K562 (cell line): ENCODE measurements around the gene MLLT3. TPM values are rescaled to one million over a fixed set of nuclear protein-coding genes. Genes with fewer than 3 reads are reported as not detected.

Source experiments
- ATAC-seq: fragments of 200-7000 bp; cut with Tn5 transposase; 3 replicates; pipeline ENCODE4 v1.9.1; 2020; ENCODE audit warnings: moderate library complexity
- BruUV-seq: library from RNA; stranded (reverse); fragments of 400-500 nt; replicated peaks from 2 replicates; lab custom pipeline; 2021; lab: Mats Ljungman, UMichigan
- CTCF ChIA-PET: fragments of 300-600 bp; formaldehyde crosslinking; extraction: SDS; loops from one replicate; lab custom pipeline; 2021; ENCODE audit warnings: low intra/inter-chr PET ratio; lab: Yijun Ruan, JAX
- POLR2A ChIA-PET: fragments of 300-600, 350-650 bp; sonication (Branson Sonifier 250); formaldehyde crosslinking; extraction: SDS; loops from one replicate; lab custom pipeline; 2021; ENCODE audit warnings: antibody characterized with exemption, inconsistent platforms; lab: Yijun Ruan, JAX
- DNase-seq, 4 experiments: peaks; one replicate each; pipeline versions ENCODE4 v3.0.0 to v3.0.0-alpha.2; 2011 to 2018; ENCODE audit warnings: low spot score in 3 of 4, mixed read lengths in 3 of 4; ENCODE audit errors: extremely low read depth in 1 of 4
- FAIRE-seq: peaks from 2 replicates; lab custom pipeline; 2011; peaks lifted over from hg19 to GRCh38; lab: Jason Lieb, UNC
- H2AFZ ChIP-seq: 2 replicates; pipeline ENCODE4 v1.6.0; 2011; ENCODE audit warnings: low read depth, low read length, control low read depth, inconsistent platforms
- H3K27ac ChIP-seq: fragments of 200-600 bp; 3 replicates; pipeline ENCODE4 v1.8.0; 2011; ENCODE audit warnings: low read depth, mild to moderate bottlenecking, control low read depth, inconsistent platforms, low read length, moderate library complexity, mixed read lengths; ENCODE audit errors: extremely low read depth
- H3K27me3 ChIP-seq, 2 experiments: fragments of 300-600 bp in 1 of 2; 2 replicates in 1 of 2; 3 replicates in 1 of 2; pipeline versions ENCODE4 v1.6.0 to v1.8.0; 2011; ENCODE audit warnings: inconsistent platforms in 2 of 2, low read length in 2 of 2, mild to moderate bottlenecking in 1 of 2, mixed read lengths in 1 of 2, moderate library complexity in 1 of 2; ENCODE audit not compliant: control insufficient read depth in 2 of 2, insufficient read depth in 2 of 2
- H3K36me3 ChIP-seq: fragments of 300-600 bp; 3 replicates; pipeline ENCODE4 v1.8.0; 2011; ENCODE audit warnings: mild to moderate bottlenecking, low read length, inconsistent platforms; ENCODE audit not compliant: control insufficient read depth, insufficient read depth
- H3K4me1 ChIP-seq, 2 experiments: fragments of 200-600 bp in 1 of 2; replicated peaks in 1 of 2; 2 replicates in 1 of 2; 3 replicates in 1 of 2; pipeline versions ENCODE4 v1.5.1 to v1.8.0; 2011; ENCODE audit warnings: inconsistent platforms in 2 of 2, low read length in 2 of 2, mild to moderate bottlenecking in 1 of 2, mixed read lengths in 1 of 2, moderate library complexity in 1 of 2; ENCODE audit not compliant: control insufficient read depth in 2 of 2, insufficient read depth in 2 of 2
- H3K4me2 ChIP-seq: 2 replicates; pipeline ENCODE4 v1.6.1; 2011; ENCODE audit warnings: low read length, control low read depth, inconsistent platforms, mixed read lengths; ENCODE audit not compliant: insufficient read depth
- H3K4me3 ChIP-seq: fragments of 200-600 bp; sonication (generic), shearing (Covaris generic); 2 replicates; pipeline ENCODE4 v1.5.1; 2016; ENCODE audit warnings: control low read depth, inconsistent platforms
- H3K79me2 ChIP-seq: fragments of 200-600 bp; 3 replicates; pipeline ENCODE4 v1.8.0; 2011; ENCODE audit warnings: low read length, inconsistent platforms; ENCODE audit not compliant: control insufficient read depth, insufficient read depth
- H3K9ac ChIP-seq, 2 experiments: 2 replicates each; pipeline versions ENCODE4 v1.6.0 to v1.6.1; 2011; ENCODE audit warnings: low read depth in 2 of 2, low read length in 2 of 2, control low read depth in 1 of 2, inconsistent platforms in 1 of 2, mild to moderate bottlenecking in 1 of 2, mixed read lengths in 1 of 2; ENCODE audit not compliant: insufficient read depth in 1 of 2
- H3K9me1 ChIP-seq: one replicate; pipeline ENCODE4 v1.6.0; 2011; ENCODE audit warnings: inconsistent platforms, mild to moderate bottlenecking, low read length, moderate library complexity; ENCODE audit not compliant: control insufficient read depth, insufficient read depth
- H3K9me3 ChIP-seq: replicated peaks from 2 replicates; pipeline ENCODE4 v1.5.1; 2011; ENCODE audit warnings: low read depth, low read length, inconsistent platforms; ENCODE audit not compliant: control insufficient read depth, insufficient read depth
- H4K20me1 ChIP-seq: replicated peaks from 2 replicates; pipeline ENCODE4 v1.6.1; 2011; ENCODE audit warnings: low read length, inconsistent platforms, mixed read lengths; ENCODE audit not compliant: control insufficient read depth, insufficient read depth
- C11orf30 ChIP-seq: fragments of 450-650 bp; IDR thresholded peaks from 2 replicates; pipeline ENCODE4 v1.6.1; 2016; ENCODE audit warnings: low read depth, mild to moderate bottlenecking
- E2F1 ChIP-seq: sonication (generic); formaldehyde crosslinking; IDR thresholded peaks from 2 replicates; pipeline ENCODE4 v1.8.1; 2023; ENCODE audit warnings: mild to moderate bottlenecking, missing genetic modification reagents, moderate library complexity
- FOXM1 ChIP-seq, 2 experiments: fragments of 450-650 bp in 1 of 2; sonication (generic) in 1 of 2; formaldehyde crosslinking in 1 of 2; IDR thresholded peaks; 2 replicates each; pipeline versions ENCODE4 v1.6.1 to v1.9.0; 2017 to 2022; ENCODE audit warnings: low read depth in 2 of 2, mild to moderate bottlenecking in 2 of 2, missing genetic modification reagents in 1 of 2, moderate library complexity in 1 of 2
- HDAC3 ChIP-seq: fragments of 450-650 bp; IDR thresholded peaks from 2 replicates; pipeline ENCODE4 v1.6.1; 2018; ENCODE audit warnings: borderline replicate concordance, mild to moderate bottlenecking, moderate library complexity; ENCODE audit not compliant: partially characterized antibody
- NFRKB ChIP-seq: fragments of 450-650 bp; IDR thresholded peaks from 2 replicates; pipeline ENCODE4 v1.6.1; 2016; ENCODE audit warnings: low read depth
- NR3C1 ChIP-seq: sonication (generic); formaldehyde crosslinking; IDR thresholded peaks from 2 replicates; pipeline ENCODE4 v1.8.1; 2022; ENCODE audit warnings: missing genetic modification reagents
- PHB2 ChIP-seq: fragments of 450-650 bp; IDR thresholded peaks from 2 replicates; pipeline ENCODE4 v1.6.1; 2017; ENCODE audit warnings: low read depth
- SUPT5H ChIP-seq: fragments of 450-650 bp; IDR thresholded peaks from 2 replicates; pipeline ENCODE4 v1.6.1; 2016
- TEAD1 ChIP-seq, 2 experiments: fragments of 450-650 bp in 1 of 2; sonication (generic) in 1 of 2; formaldehyde crosslinking; IDR thresholded peaks; 2 replicates each; pipeline versions ENCODE4 v1.4.0 to v1.8.0; 2020 to 2022; ENCODE audit warnings: mild to moderate bottlenecking in 2 of 2, missing genetic modification reagents in 1 of 2
- ZEB2 ChIP-seq: fragments of 450-650 bp; IDR thresholded peaks from 2 replicates; pipeline ENCODE4 v1.6.1; 2016
- ZKSCAN8 ChIP-seq: fragments of 200-800 bp; sonication (Bioruptor generic); IDR thresholded peaks from 2 replicates; pipeline ENCODE4 v1.6.1; 2016; ENCODE audit warnings: missing genetic modification characterization, missing compliant biosample characterization
- ZNF121 ChIP-seq: sonication (generic); formaldehyde crosslinking; conservative IDR thresholded peaks from 2 replicates; pipeline ENCODE4 v1.8.0; 2022; ENCODE audit warnings: missing genetic modification reagents
- ZNF282 ChIP-seq: sonication (generic); formaldehyde crosslinking; IDR thresholded peaks from 2 replicates; pipeline ENCODE4 v1.8.1; 2023; ENCODE audit warnings: missing genetic modification reagents
- ZNF384 ChIP-seq: IDR thresholded peaks from 2 replicates; pipeline ENCODE4 v1.6.1; 2012; ENCODE audit warnings: low read depth, low read length, improper control_type of control experiment
- ZNF408 ChIP-seq: fragments of 250-450 bp; sonication (Bioruptor Pico); IDR thresholded peaks from 2 replicates; pipeline ENCODE4 v1.4.0; 2020; ENCODE audit warnings: low read depth, mild to moderate bottlenecking, moderate library complexity
- ZNF644 ChIP-seq: fragments of 200-800 bp; sonication (Bioruptor generic); IDR thresholded peaks from 2 replicates; pipeline ENCODE4 v1.6.1; 2016; ENCODE audit warnings: low read depth, missing genetic modification characterization, missing compliant biosample characterization
- WGBS: fragments of 100-300 bp; shearing (Covaris generic); methylation state at CpG from one replicate; pipeline ENCODE4 v1.1.6; 2016; ENCODE audit warnings: low coverage, mixed read lengths; ENCODE audit not compliant: insufficient coverage; ENCODE audit errors: missing lambda C conversion rate; 5-methylcytosine and 5-hydroxymethylcytosine counted together
- in situ Hi-C: fragments of 300-500 bp; cut with MboI; formaldehyde crosslinking; loops from 4 replicates; pipeline ENCODE4 v1.15.0; 2018; ENCODE audit warnings: inconsistent platforms, mixed read lengths
- intact Hi-C: fragments of 100-400 bp; cut with micrococcal nuclease; formaldehyde crosslinking; loops from 2 replicates; pipeline ENCODE4 v1.14.2; 2022
- polyA plus RNA-seq, 8 experiments: library from polyadenylated mRNA; depleted of rRNA in 4 of 8; stranded (reverse) in 5 of 8; unstranded in 3 of 8; fragments of >200 nt; fragmentation: Nextera tagmentation in 2 of 8; fragmentation: Illumina TruSeq in 1 of 8; extraction: Ambion mirVana in 2 of 8; extraction: Trizol in 1 of 8; gene quantifications; 2 replicates each; pipeline versions ENCODE4 v1.2.1 to v1.2.3, GENCODE V29; 2011 to 2014; ENCODE audit warnings: inconsistent platforms in 1 of 8, missing spikeins in 1 of 8
- total RNA-seq, 7 experiments: library from RNA; depleted of rRNA in 6 of 7; stranded (reverse); fragments of >200 nt in 6 of 7; fragmentation: Illumina TruSeq in 2 of 7; extraction: Trizol in 2 of 7; gene quantifications; 2 replicates each; pipeline versions ENCODE4 v1.2.1 to v1.2.3, GENCODE V29; 2011 to 2021; ENCODE audit warnings: low replicate concordance in 1 of 7
- TF ChIP-seq, protein P1 (sequence below), 2 experiments: IDR thresholded peaks in 1 of 2; conservative IDR thresholded peaks in 1 of 2; 2 replicates each; pipeline ENCODE4 v1.6.1; 2016; ENCODE audit warnings: low read depth in 2 of 2, mild to moderate bottlenecking in 1 of 2, missing compliant biosample characterization in 1 of 2, missing genetic modification characterization in 1 of 2, moderate library complexity in 1 of 2
- TF ChIP-seq, protein P2 (sequence below): fragments of 450-650 bp; IDR thresholded peaks from 2 replicates; pipeline ENCODE4 v1.6.1; 2016; ENCODE audit warnings: low read depth, mild to moderate bottlenecking, moderate library complexity

MLLT3 gene
- total and polyA plus RNA-seq, 9 of the 15 experiments (the other 6 are each of a cell fraction or from before 2014, with no cell fraction given): 0.07 to 0.42 (median 0.22) TPM; not detected in 4

DNA sequence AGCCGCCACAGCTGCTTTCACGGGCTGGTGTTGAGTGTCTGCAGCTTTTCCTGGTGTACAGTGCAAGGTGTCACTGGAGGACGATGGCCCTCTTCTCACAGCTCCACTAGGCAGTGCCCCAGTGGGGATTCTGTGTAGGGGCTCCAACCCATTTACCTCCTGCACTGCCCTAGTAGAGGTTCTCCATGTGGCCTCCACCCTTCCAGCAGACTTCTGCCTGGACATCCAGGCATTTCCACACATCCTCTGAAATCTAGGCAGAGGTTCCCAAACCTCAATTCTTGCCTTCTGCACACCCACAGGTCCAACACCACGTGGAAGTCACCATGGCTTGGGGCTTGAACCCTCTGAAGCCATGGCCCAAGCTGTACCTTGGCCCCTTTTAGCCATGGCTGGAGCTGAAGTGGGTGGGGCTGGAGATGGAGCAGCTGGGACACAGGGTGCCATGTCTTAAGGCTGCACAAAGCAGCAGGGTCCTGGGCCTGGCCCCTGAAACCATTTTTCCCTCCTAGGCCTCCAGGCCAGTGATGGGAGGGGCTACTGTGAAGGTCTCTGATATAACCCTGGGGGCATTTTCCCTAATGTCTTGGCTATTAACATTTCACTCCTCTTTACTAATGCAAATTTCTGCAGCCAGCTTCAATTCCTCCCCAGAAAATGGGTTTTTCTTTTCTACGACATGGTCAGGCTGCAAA, 82.0 kb downstream of the MLLT3 start:
- 0% methylated on average over 3 of the region's 5 CpGs for WGBS
- no TSS peak for BruUV-seq
- no peak for DNase-seq
- ChIA-PET POLR2A (no interaction called here), CTCF (no interaction called here)
- H3K4me1 ChIP-seq: no peaks in the 10 kb centered on the region
- no peak overlapping the region for H3K4me3 ChIP-seq
- no peak for FAIRE-seq
- H3K9me1 ChIP-seq: no peaks in the 10 kb centered on the region
- intact Hi-C loops: no loop called here
- no peak overlapping the region for H3K9ac ChIP-seq
- no peak overlapping the region for H3K27ac ChIP-seq
- no peak for ATAC-seq
- no peaks in the 10 kb centered on the region for H3K9me3 ChIP-seq
- H2AFZ ChIP-seq: no peak overlapping the region
- in situ Hi-C loops: no loop called here
- H3K79me2 ChIP-seq: no peaks in the 10 kb centered on the region
- no peaks in the 10 kb centered on the region for H3K27me3 ChIP-seq
- H3K36me3 ChIP-seq: no peaks in the 10 kb centered on the region
- no peak overlapping the region for H3K4me2 ChIP-seq
- no peaks in the 10 kb centered on the region for H4K20me1 ChIP-seq
- TF ChIP-seq ZNF384 (no peak), SUPT5H (no peak), NFRKB (no peak), ZNF121 (CRISPR knock-in tag) (no peak), NR3C1 (CRISPR knock-in tag) (no peak), TEAD1 (CRISPR knock-in tag; IDR thresholded peaks at IDR 0.05) (no peak), ZNF408 (CRISPR knock-in tag) (no peak), HDAC3 (no peak), FOXM1 (IDR thresholded peaks at IDR 0.05; ENCODE audit: low read depth) (no peak), FOXM1 (CRISPR knock-in tag; IDR thresholded peaks at IDR 0.05; ENCODE audit: low read depth) (no peak), ZNF644 (tag) (no peak), ZNF282 (CRISPR knock-in tag) (no peak), C11orf30 (no peak), ZKSCAN8 (CRISPR knock-in tag) (no peak), E2F1 (CRISPR knock-in tag) (no peak), PHB2 (no peak), ZEB2 (no peak)
- TF ChIP-seq, protein P1, sequence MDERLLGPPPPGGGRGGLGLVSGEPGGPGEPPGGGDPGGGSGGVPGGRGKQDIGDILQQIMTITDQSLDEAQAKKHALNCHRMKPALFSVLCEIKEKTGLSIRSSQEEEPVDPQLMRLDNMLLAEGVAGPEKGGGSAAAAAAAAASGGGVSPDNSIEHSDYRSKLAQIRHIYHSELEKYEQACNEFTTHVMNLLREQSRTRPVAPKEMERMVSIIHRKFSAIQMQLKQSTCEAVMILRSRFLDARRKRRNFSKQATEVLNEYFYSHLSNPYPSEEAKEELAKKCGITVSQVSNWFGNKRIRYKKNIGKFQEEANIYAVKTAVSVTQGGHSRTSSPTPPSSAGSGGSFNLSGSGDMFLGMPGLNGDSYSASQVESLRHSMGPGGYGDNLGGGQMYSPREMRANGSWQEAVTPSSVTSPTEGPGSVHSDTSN (CRISPR knock-in tag; IDR thresholded peaks at IDR 0.05; ENCODE audit: low read depth): no peak
- TF ChIP-seq, protein P1 (tag; conservative IDR thresholded peaks at IDR 0.05; ENCODE audit: low read depth): no peak
- TF ChIP-seq, protein P2, sequence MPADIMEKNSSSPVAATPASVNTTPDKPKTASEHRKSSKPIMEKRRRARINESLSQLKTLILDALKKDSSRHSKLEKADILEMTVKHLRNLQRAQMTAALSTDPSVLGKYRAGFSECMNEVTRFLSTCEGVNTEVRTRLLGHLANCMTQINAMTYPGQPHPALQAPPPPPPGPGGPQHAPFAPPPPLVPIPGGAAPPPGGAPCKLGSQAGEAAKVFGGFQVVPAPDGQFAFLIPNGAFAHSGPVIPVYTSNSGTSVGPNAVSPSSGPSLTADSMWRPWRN: no peak
